ENCODE measurements around the gene SP7. TPM values are rescaled to one million over a fixed set of nuclear protein-coding genes. Genes with fewer than 3 reads are reported as not detected.

Gene SP7
- total and polyA plus RNA-seq, 8 donors = not detected

DNA sequence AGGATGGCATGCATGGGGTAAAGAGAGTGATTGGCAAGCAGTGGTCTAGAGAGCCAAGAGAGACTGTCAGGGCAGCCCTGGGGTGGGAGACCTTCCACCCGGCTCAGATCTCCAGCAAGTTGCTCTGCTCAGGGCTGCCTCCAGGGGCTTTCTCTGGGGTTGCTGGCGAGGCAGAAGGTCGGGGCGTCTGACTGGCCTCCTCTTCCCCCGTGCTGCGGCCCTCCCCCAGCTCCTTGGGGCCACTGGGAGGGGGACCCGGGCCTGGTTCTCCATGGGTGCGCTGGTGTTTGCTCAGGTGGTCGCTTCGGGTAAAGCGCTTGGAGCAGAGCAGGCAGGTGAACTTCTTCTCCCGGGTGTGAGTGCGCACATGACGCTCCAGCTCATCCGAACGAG lies 8.1 kb downstream of the SP7 start:
- 39 to 53% (median 48%) methylated on average over 3 to 16 of the region's 16 CpGs for WGBS, 5 donors
- H3K9me3 ChIP-seq = no peaks in the 10 kb centered on the region
- peak in 1 of 2 donors; percentile 40 for DNase-seq
- intact Hi-C loops (cut with DNase I; ENCODE audit: low total_unique reads) = no loop called here
- H3K27ac ChIP-seq = no peak overlapping the region
- TF ChIP-seq, protein P1, sequence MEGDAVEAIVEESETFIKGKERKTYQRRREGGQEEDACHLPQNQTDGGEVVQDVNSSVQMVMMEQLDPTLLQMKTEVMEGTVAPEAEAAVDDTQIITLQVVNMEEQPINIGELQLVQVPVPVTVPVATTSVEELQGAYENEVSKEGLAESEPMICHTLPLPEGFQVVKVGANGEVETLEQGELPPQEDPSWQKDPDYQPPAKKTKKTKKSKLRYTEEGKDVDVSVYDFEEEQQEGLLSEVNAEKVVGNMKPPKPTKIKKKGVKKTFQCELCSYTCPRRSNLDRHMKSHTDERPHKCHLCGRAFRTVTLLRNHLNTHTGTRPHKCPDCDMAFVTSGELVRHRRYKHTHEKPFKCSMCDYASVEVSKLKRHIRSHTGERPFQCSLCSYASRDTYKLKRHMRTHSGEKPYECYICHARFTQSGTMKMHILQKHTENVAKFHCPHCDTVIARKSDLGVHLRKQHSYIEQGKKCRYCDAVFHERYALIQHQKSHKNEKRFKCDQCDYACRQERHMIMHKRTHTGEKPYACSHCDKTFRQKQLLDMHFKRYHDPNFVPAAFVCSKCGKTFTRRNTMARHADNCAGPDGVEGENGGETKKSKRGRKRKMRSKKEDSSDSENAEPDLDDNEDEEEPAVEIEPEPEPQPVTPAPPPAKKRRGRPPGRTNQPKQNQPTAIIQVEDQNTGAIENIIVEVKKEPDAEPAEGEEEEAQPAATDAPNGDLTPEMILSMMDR (IDR thresholded peaks at IDR 0.05) = no peak
- TF ChIP-seq EP300 (IDR thresholded peaks at IDR 0.05) = no peak
- no peak for TF ChIP-seq POLR2A (IDR thresholded peaks at IDR 0.05)
- no peak for TF ChIP-seq POLR2AphosphoS5 (IDR thresholded peaks at IDR 0.05)
- no peak overlapping the region for H3K4me3 ChIP-seq
- H3K36me3 ChIP-seq = no peaks in the 10 kb centered on the region
- peaks cover 0 to 33% (median 0%) of the 10 kb centered on the region in 3 donors for H3K27me3 ChIP-seq
- H3K4me1 ChIP-seq = peaks cover 10 to 29% (median 28%) of the 10 kb centered on the region in 4 donors

DNA sequence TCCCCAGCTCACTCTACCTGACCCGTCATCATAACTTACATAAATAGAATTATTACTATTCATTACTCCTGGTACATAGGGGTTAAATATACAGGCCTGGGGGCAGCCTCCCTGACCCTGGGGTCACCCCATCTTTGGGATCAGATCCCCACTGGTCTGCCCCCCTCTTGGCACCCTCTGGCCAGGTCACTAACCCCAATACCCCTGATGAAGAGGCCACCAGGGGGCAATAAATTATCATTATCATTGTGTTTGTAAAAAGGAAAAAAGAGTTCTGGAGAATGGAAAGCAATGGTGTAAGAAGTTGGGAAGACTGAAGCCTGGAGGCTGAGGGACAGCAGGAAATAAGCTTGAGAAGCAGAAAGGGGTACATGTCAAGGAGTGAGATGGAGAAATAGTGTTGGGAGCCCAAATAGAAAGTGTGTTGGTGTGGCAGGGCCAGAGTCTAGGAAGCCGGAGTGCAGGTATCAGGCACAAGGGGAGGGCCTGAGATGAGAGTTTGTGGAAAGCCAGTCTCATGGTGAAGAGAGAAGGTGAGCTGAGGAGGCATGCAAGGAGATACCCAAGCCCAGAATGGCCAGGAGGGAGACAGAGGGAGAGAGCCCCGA lies 8.6 kb downstream of the SP7 start:
- H3K4me1 ChIP-seq = peaks cover 10 to 29% (median 28%) of the 10 kb centered on the region in 4 donors
- H3K36me3 ChIP-seq = no peaks in the 10 kb centered on the region
- intact Hi-C loops (cut with DNase I; ENCODE audit: low total_unique reads) = no loop called here
- 70 to 84% (median 81%) methylated on average over 3 of the region's 3 CpGs for WGBS, 5 donors
- no peak for DNase-seq
- H3K9me3 ChIP-seq = no peaks in the 10 kb centered on the region
- no peak overlapping the region for H3K27ac ChIP-seq
- no peak overlapping the region for H3K4me3 ChIP-seq
- peaks cover 0 to 28% (median 0%) of the 10 kb centered on the region in 3 donors for H3K27me3 ChIP-seq
- TF ChIP-seq, protein P1 (IDR thresholded peaks at IDR 0.05) = peak in 2 of 7 experiments; percentile 8 to 15
- no peak for TF ChIP-seq POLR2A (IDR thresholded peaks at IDR 0.05)

DNA sequence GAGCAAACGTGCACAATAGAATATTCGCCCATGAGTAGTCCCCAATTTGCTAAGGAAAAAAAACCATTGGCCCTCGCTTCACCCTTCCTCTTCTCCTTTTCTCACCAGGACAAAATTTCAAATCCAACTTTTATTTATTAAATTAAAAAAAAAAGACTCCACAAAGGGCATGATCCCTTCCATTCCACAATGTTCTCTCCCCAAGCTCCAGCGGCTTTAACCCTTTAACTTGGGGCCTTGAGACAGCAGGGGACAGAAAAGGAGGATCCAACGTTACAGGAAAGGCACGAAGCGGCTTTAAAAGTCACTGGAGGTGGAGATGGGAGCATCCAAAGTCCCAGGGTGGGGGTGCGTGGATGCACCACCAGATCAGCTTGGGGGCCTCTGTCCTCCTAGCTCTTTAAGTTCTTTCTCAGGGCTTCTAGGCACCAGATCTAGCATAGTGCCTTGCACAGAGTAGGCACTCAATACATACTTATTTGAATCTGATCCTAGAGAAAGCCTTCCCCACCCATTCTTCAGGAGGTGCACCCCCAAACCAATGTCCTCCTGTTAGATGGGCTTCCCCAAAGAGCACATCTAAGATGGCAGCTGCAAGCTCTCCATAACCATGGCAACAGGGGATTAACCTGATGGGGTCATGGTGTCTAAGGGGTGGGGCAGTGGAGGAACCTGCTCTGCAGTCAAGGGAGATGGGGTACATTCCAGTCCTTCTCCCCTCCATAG lies 9.5 kb downstream of the SP7 start:
- peak overlapping the region in 1 of 4 donors; percentile 70 for H3K4me3 ChIP-seq
- TF ChIP-seq, protein P1 (IDR thresholded peaks at IDR 0.05) = no peak
- 78 to 90% (median 82%) methylated on average over 8 of the region's 8 CpGs for WGBS, 5 donors
- H3K27me3 ChIP-seq = peaks cover 0 to 21% (median 0%) of the 10 kb centered on the region in 3 donors
- no peaks in the 10 kb centered on the region for H3K9me3 ChIP-seq
- no peaks in the 10 kb centered on the region for H3K36me3 ChIP-seq
- intact Hi-C loops (cut with DNase I; ENCODE audit: low total_unique reads) = no loop called here
- peaks cover 16 to 37% (median 36%) of the 10 kb centered on the region in 4 donors for H3K4me1 ChIP-seq
- H3K27ac ChIP-seq = no peak overlapping the region
- no peak for DNase-seq

DNA sequence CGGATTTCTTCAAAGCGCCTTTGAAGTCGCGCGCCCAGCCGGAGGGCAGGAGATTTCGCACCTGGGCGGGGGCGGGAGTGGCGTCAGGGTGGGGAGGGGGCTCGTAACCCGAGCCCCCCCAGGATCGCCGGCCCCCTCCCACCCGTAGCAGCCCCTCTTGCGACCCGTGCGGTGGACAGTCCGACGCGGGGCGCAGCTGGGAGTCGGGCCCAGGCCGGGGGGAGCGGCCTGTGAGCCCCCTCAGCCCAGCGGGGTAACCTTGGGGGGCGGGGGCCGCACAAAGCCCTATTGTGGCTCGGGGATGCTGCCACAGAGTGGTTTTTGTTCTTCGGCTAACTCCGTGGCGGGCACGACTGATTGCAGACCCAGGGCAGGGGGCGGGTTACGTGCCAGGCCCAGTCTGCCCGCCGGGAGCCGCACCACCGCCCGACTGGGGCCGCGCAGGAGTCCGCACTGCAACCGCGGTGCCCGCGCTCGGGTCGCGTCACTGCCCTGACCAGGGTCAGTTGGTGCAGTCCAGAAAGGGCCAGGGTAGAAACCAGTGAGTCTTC lies 10.6 kb downstream of the SP7 start:
- Histone ChIP-seq H3K36me3 (no peaks in the 10 kb centered on the region), H3K27ac (peak overlapping the region; percentile 81 to 94 (median 91)), H3K4me3 (peak overlapping the region; percentile 52 to 70 (median 62)), H3K27me3 (peaks cover 0 to 21% (median 0%) of the 10 kb centered on the region in 3 donors), H3K9me3 (no peaks in the 10 kb centered on the region), H3K4me1 (peaks cover 19 to 45% (median 43%) of the 10 kb centered on the region in 4 donors)
- no peak for TF ChIP-seq EP300 (IDR thresholded peaks at IDR 0.05)
- TF ChIP-seq POLR2A (IDR thresholded peaks at IDR 0.05) = no peak
- TF ChIP-seq, protein P1 (IDR thresholded peaks at IDR 0.05) = no peak
- no peak for TF ChIP-seq POLR2AphosphoS5 (IDR thresholded peaks at IDR 0.05)
- DNase-seq = peak; percentile 32 to 74
- intact Hi-C loops (cut with DNase I; ENCODE audit: low total_unique reads) = no loop called here
- WGBS, 5 donors = 0 to 5% (median 1%) methylated on average over 7 to 50 of the region's 50 CpGs
